Ovary (tissue), 9 donors: ENCODE data around the gene IGF1R. TPM values are rescaled to one million over a fixed set of nuclear protein-coding genes. Genes with fewer than 3 reads are reported as not detected.
A peak's percentile ranks its signal among the peaks of the same experiment; 100 is the strongest.
"Not testable (repeated sequence)": the region's sequence is repeated elsewhere in the genome, so short reads cannot be mapped to it uniquely, and the experiment has no call there.

Experiments used
- DNase-seq, 5 donors: peaks; one replicate each; pipeline ENCODE4 v3.0.0-alpha.2; 2019 to 2020
- H3K27ac ChIP-seq, 2 donors: fragments of 200-600 bp; one replicate each; pipeline versions ENCODE4 v1.5.1 to v1.8.0; 2019 to 2022
- H3K27me3 ChIP-seq: fragments of 200-600 bp; one replicate; pipeline ENCODE4 v1.8.0; 2022
- H3K36me3 ChIP-seq: fragments of 200-600 bp; sonication (generic); one replicate; pipeline ENCODE4 v1.5.1; 2019
- H3K4me1 ChIP-seq: one replicate; pipeline ENCODE4 v1.8.1; 2013; ENCODE audit warnings: mild to moderate bottlenecking, moderate library complexity; ENCODE audit not compliant: insufficient read depth
- H3K4me3 ChIP-seq: fragments of 200-600 bp; sonication (generic); one replicate; pipeline ENCODE4 v1.5.1; 2017
- H3K9me3 ChIP-seq, 2 donors: fragments of 200-600 bp in 1 of 2; sonication (generic) in 1 of 2; one replicate each; pipeline versions ENCODE4 v1.5.1 to v1.8.1; 2013 to 2019; ENCODE audit warnings: mild to moderate bottlenecking in 1 of 2, moderate library complexity in 1 of 2
- CTCF ChIP-seq, 3 donors: fragments of 450-650 bp in 2 of 3; fragments of 200-600 bp in 1 of 3; IDR thresholded peaks; one replicate each; pipeline versions ENCODE4 v1.5.1 to v1.8.0; 2016 to 2022; ENCODE audit warnings: antibody characterized with exemption in 3 of 3, mild to moderate bottlenecking in 1 of 3
- EP300 ChIP-seq: sonication (generic); formaldehyde crosslinking; IDR thresholded peaks from one replicate; pipeline ENCODE4 v1.6.1; 2017; ENCODE audit warnings: antibody characterized with exemption
- POLR2A ChIP-seq: fragments of 450-650 bp; IDR thresholded peaks from one replicate; pipeline ENCODE4 v1.6.1; 2017; ENCODE audit warnings: antibody characterized with exemption, mild to moderate bottlenecking, moderate library complexity
- WGBS, 3 donors: extraction: QIAGEN DNeasy Blood & Tissue Kit in 1 of 3; methylation state at CpG; one replicate each; pipeline versions ENCODE4 v1.1.5 to v1.1.7; 2013 to 2017; 5-methylcytosine and 5-hydroxymethylcytosine counted together
- intact Hi-C, 4 donors: fragments of 100-400 bp; cut with DNase I; formaldehyde crosslinking; loops; one replicate each; pipeline versions ENCODE4 v1.11.0 to v1.15.1; 2022 to 2023
- polyA plus RNA-seq, 2 donors: library from polyadenylated mRNA; stranded (reverse); fragments of 200-250 nt in 1 of 2; fragments of 350-450 nt in 1 of 2; fragmentation: Illumina TruSeq in 1 of 2; extraction: RNeasy Lipid Tissue Mini Kit (QIAGEN cat#74804) in 1 of 2; gene quantifications; one replicate each; pipeline ENCODE4 v1.2.3, GENCODE V29; 2013 to 2014
- total RNA-seq, 7 donors: library from RNA; depleted of rRNA in 2 of 7; stranded (reverse); fragments of >200 nt in 2 of 7; fragmentation: NEBNext Ultra II Directional in 3 of 7; extraction: Animal tissue kit (Norgen Biotek cat#: 25700) in 3 of 7; gene quantifications; one replicate each; pipeline versions ENCODE4 v1.1.0 to v1.2.4, GENCODE V29; 2016 to 2023
- donor health status: DM: no; HTN: no; CAD: no; lungs with moderate emphysema.
- donor health status: DM: no; HTN: no; CAD: no.
- donor health status: Bipolar disorder and iron deficiency.
- donor health status: DM: yes; HTN: yes; CAD: no.
- donor health status: DM: no; HTN: no; CAD: no.
- donor health status: DM: yes; HTN: yes; CAD: no.

The IGF1R gene
- total and polyA plus RNA-seq, 9 donors = 15.4 to 88.7 (median 68.9) TPM

GRCh38 chr15:98960555-98961050 lies 312.3 kb downstream of the IGF1R start:
- no peaks in the 10 kb centered on the region for H3K27me3 ChIP-seq

GRCh38 chr15:98963444-98963843 lies 315.1 kb downstream of the IGF1R start:
- intact Hi-C loops = no loop called here
- no peaks in the 10 kb centered on the region for H3K27me3 ChIP-seq
- TF ChIP-seq POLR2A (no peak), CTCF (IDR thresholded peaks at IDR 0.05) (no peak)
- peaks cover 2% of the 10 kb centered on the region for H3K4me1 ChIP-seq
- no peak overlapping the region for H3K27ac ChIP-seq
- H3K36me3 ChIP-seq = no peaks in the 10 kb centered on the region
- 96 to 99% (median 98%) methylated on average over 8 of the region's 8 CpGs for WGBS, 3 donors
- no peak for DNase-seq
- no peaks in the 10 kb centered on the region for H3K9me3 ChIP-seq
- H3K4me3 ChIP-seq = no peak overlapping the region

More at GRCh38 chr15:98960555-98961050, 312.3 kb downstream of the IGF1R start:
- no peak overlapping the region for H3K4me3 ChIP-seq
- H3K36me3 ChIP-seq = no peaks in the 10 kb centered on the region
- WGBS, 3 donors = 91 to 95% (median 95%) methylated on average over 21 of the region's 21 CpGs
- TF ChIP-seq CTCF (IDR thresholded peaks at IDR 0.05) (no peak), POLR2A (no peak), EP300 (no peak)
- H3K4me1 ChIP-seq = peaks cover 9% of the 10 kb centered on the region
- DNase-seq = peak in 1 of 5 donors; percentile 32
- intact Hi-C loops = no loop called here
- no peaks in the 10 kb centered on the region for H3K9me3 ChIP-seq
- no peak overlapping the region for H3K27ac ChIP-seq

- no peak for TF ChIP-seq POLR2A
- no peak for TF ChIP-seq CTCF (IDR thresholded peaks at IDR 0.05)
- no peak for TF ChIP-seq EP300
- 39 to 56% (median 45%) methylated on average over 8 of the region's 8 CpGs for WGBS, 3 donors
- no peaks in the 10 kb centered on the region for H3K27me3 ChIP-seq
- peak overlapping the region in 1 of 2 donors; percentile 26 for H3K27ac ChIP-seq
- DNase-seq = no peak
- intact Hi-C loops = no loop called here
- H3K4me1 ChIP-seq = peaks cover 2% of the 10 kb centered on the region
- H3K36me3 ChIP-seq = no peaks in the 10 kb centered on the region
- no peaks in the 10 kb centered on the region for H3K9me3 ChIP-seq
- H3K4me3 ChIP-seq = no peak overlapping the region
These were observed 316.3 kb downstream of the IGF1R start for GRCh38 chr15:98964466-98965133.

- H3K9me3 ChIP-seq, H3K36me3 ChIP-seq, H3K27me3 ChIP-seq, intact Hi-C loops, DNase-seq, H3K4me1 ChIP-seq, H3K4me3 ChIP-seq: not testable (repeated sequence)
- H3K27ac ChIP-seq = peak overlapping the region in 1 of 2 donors; percentile 26
- 86 to 93% (median 91%) methylated on average over 4 of the region's 4 CpGs for WGBS, 3 donors
These were observed 316.8 kb downstream of the IGF1R start for GRCh38 chr15:98965134-98965491.

DNA sequence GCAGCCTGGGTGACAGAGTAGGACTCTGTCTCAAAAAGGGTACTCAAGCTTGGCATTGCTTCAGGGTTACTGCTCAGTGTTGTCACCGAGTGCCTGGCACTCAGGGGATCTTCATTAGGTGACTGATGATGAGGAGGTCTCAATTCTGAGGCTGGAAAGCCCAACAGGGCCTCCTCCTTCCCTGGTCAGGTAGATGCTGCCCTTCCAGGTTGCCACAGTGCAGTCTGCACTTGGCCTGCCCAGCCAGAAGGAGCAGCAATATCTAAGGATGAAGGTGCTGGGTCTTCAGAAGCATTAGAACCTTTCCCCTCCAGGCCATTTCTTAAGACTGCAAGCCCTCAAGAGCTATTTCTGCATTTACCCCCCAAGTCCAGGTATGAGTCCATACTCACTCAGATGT lies 317.3 kb downstream of the IGF1R start:
- Histone ChIP-seq H3K4me1 (peaks cover 2% of the 10 kb centered on the region), H3K27ac (no peak overlapping the region), H3K27me3 (no peaks in the 10 kb centered on the region), H3K4me3 (no peak overlapping the region), H3K9me3 (no peaks in the 10 kb centered on the region), H3K36me3 (no peaks in the 10 kb centered on the region)
- WGBS, 3 donors = 92 to 94% (median 93%) methylated on average over 1 of the region's 1 CpG
- no peak for TF ChIP-seq CTCF (IDR thresholded peaks at IDR 0.05)
- TF ChIP-seq EP300 = no peak
- TF ChIP-seq POLR2A = no peak
- DNase-seq = no peak
- intact Hi-C loops = no loop called here
